Measurements from ENCODE around the gene IL22.

GRCh38 chr12:68221497-68221896 is 31.9 kb downstream of the IL22 start:
- TF ChIP-seq, protein P1, sequence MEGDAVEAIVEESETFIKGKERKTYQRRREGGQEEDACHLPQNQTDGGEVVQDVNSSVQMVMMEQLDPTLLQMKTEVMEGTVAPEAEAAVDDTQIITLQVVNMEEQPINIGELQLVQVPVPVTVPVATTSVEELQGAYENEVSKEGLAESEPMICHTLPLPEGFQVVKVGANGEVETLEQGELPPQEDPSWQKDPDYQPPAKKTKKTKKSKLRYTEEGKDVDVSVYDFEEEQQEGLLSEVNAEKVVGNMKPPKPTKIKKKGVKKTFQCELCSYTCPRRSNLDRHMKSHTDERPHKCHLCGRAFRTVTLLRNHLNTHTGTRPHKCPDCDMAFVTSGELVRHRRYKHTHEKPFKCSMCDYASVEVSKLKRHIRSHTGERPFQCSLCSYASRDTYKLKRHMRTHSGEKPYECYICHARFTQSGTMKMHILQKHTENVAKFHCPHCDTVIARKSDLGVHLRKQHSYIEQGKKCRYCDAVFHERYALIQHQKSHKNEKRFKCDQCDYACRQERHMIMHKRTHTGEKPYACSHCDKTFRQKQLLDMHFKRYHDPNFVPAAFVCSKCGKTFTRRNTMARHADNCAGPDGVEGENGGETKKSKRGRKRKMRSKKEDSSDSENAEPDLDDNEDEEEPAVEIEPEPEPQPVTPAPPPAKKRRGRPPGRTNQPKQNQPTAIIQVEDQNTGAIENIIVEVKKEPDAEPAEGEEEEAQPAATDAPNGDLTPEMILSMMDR (IDR thresholded peaks at IDR 0.05; ENCODE audit: low read depth, low read length, missing input control) = no peak
- no peak for TF ChIP-seq GABPA (IDR thresholded peaks at IDR 0.05 in 1 of 2, conservative IDR thresholded peaks at IDR 0.05 in 1 of 2)
- TF ChIP-seq FOXA2 (IDR thresholded peaks at IDR 0.05) = no peak
- no peak for TF ChIP-seq YY1 (IDR thresholded peaks at IDR 0.05)
- TF ChIP-seq RXRA (IDR thresholded peaks at IDR 0.05) = no peak
- TF ChIP-seq ATF3 (IDR thresholded peaks at IDR 0.05) = no peak
- no peak for TF ChIP-seq FOXA1 (IDR thresholded peaks at IDR 0.05)
- TF ChIP-seq MAX (IDR thresholded peaks at IDR 0.05) = no peak
- no peak for TF ChIP-seq EGR1 (IDR thresholded peaks at IDR 0.05; ENCODE audit: low read depth in 2 of 2)
- no peak for TF ChIP-seq RAD21 (IDR thresholded peaks at IDR 0.05)
- TF ChIP-seq, protein P2, sequence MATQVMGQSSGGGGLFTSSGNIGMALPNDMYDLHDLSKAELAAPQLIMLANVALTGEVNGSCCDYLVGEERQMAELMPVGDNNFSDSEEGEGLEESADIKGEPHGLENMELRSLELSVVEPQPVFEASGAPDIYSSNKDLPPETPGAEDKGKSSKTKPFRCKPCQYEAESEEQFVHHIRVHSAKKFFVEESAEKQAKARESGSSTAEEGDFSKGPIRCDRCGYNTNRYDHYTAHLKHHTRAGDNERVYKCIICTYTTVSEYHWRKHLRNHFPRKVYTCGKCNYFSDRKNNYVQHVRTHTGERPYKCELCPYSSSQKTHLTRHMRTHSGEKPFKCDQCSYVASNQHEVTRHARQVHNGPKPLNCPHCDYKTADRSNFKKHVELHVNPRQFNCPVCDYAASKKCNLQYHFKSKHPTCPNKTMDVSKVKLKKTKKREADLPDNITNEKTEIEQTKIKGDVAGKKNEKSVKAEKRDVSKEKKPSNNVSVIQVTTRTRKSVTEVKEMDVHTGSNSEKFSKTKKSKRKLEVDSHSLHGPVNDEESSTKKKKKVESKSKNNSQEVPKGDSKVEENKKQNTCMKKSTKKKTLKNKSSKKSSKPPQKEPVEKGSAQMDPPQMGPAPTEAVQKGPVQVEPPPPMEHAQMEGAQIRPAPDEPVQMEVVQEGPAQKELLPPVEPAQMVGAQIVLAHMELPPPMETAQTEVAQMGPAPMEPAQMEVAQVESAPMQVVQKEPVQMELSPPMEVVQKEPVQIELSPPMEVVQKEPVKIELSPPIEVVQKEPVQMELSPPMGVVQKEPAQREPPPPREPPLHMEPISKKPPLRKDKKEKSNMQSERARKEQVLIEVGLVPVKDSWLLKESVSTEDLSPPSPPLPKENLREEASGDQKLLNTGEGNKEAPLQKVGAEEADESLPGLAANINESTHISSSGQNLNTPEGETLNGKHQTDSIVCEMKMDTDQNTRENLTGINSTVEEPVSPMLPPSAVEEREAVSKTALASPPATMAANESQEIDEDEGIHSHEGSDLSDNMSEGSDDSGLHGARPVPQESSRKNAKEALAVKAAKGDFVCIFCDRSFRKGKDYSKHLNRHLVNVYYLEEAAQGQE (IDR thresholded peaks at IDR 0.05) = no peak
- TF ChIP-seq TAF1 (conservative IDR thresholded peaks at IDR 0.05) = no peak
- TF ChIP-seq JUND (IDR thresholded peaks at IDR 0.05) = no peak
